Right kidney (tissue), 1 donor: ENCODE measurements around the gene UBL7.

Experiments used
- DNase-seq: peaks from one replicate; pipeline ENCODE4 v3.0.0-alpha.2; 2016

Gene UBL7

DNA sequence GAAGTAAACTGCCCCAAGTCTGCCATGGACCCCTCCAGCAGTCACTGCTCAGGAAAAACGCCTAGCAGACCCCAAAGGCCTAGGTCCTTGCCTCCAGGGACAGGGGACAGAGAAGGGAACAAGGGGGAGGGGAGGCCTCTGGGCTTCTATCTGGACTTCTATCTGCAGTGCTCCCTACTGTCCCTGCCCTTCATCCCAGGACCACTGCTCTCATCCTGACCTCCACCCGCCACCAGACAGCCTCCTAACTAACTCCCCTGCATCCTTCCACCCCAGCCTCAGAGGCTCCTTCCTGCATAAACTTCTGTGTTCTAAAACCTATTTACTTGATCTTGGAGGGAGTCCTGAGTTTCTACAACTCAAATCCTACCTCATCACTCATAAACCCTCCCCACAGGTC lies 52.6 kb downstream of the UBL7 start:
- no peak for DNase-seq

DNA sequence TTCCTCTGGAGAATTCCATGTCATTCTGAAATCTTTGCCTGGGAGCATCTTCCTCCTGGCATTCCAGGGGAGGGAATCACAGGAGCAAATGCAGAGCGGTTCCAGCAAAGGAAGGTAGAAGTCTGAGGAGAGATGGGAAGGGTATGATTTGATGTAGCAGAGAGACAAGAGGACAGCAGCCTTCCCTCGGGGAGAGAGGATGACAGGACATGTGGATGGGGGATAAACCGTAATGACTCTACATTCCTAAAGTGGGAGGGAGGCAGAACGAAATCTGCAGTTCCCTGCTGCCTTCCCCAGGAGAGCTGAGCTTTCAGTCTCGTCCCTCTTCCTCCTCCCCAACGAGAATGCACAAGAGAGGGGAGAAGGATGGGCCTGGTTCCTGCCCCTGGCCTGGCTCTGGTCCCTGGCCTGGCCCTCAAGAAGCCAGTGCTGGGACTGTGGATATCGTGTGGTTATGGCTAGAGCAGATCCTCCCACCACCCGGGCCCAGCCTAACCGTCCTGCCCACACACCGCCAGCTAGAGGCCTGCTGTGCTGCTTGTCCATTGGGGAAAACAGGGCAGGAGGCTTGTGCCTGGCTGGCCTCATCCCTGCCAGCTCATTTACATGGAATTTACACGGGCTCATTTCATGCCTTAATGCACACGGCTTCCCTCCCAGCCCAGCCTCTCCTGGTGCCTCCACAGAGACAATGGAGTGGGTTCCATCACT lies 53.8 kb downstream of the UBL7 start:
- DNase-seq = peak; percentile 63

GRCh38 chr15:74406517-74406916 lies 54.4 kb downstream of the UBL7 start:
- DNase-seq = no peak

GRCh38 chr15:74405823-74406222 lies 55.1 kb downstream of the UBL7 start:
- no peak for DNase-seq

GRCh38 chr15:74403991-74404563 lies 56.9 kb downstream of the UBL7 start:
- no peak for DNase-seq

DNA sequence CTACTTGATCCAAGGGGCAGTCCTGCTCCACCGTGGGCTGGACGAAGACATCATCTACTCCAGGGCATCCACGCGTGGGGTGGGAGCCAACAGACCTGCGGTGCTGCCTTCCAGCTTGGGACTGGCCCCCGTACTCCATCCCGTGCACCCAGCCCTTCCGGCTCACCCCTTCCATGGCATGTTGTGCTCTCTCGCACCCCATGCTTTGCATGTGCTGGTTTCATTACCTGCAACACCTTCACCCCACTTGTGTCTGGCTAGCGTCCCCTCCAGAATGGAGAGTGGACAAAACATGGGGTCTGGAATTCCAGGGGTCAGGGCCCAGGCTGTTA lies 57.4 kb downstream of the UBL7 start:
- no peak for DNase-seq

DNA sequence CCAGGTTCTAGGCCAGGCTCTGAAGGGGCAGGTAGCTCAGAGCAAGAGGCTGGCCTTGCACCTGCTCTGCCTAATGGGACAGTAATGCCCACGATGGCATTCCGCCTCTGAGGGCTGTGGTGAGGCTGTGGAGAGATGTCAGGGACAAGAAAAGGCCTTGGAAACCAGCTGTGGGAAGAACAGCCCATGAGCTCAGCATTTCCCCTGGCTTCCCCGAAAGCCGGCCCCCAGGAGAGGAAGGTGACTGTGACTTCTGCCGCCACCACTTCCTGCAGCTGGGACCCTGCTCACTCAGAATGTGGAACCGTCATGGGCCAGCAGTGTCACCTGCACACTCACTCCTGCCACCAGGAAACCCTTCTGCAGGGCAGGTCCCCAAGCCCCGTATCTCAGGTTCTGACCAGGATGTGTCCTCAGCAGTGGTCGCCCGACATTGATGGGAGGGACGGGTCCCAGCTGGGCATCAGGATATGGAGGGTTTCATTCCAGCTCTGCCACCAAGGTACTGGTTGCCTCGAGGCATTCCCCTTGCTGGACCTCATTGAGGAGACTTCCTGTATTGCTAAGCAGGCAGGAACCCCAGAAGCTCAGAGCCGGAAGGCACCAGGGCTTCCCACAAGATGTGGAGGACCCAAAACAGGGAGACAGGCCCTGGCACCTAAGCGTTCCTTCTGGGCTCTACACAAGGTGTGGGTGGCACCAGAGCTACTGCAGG lies 57.9 kb downstream of the UBL7 start:
- DNase-seq = no peak

DNA sequence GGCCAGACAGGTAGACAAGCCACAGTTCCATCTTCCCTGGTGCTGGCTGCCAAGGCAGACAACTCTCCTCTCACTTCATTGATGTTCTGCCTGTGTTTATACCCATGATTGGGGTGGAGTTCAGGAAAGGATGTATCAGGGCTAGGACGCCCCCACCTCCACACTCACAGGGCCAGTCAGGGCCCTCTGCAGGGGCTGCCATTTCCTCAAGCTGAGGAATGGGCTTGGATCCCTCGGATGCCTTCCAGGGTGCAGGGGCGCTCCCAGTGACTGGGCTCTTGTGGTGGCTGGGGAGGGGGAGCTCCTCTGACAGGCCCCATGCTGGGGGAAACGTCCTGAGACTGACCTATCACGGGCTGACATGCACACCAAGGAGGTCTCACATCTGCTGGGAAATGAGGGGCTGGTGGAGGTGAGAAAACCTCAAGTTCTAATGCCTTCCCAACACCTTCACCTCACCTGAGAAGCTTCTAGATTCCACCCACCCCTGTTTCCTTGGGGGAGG lies 58.6 kb downstream of the UBL7 start:
- no peak for DNase-seq

DNA sequence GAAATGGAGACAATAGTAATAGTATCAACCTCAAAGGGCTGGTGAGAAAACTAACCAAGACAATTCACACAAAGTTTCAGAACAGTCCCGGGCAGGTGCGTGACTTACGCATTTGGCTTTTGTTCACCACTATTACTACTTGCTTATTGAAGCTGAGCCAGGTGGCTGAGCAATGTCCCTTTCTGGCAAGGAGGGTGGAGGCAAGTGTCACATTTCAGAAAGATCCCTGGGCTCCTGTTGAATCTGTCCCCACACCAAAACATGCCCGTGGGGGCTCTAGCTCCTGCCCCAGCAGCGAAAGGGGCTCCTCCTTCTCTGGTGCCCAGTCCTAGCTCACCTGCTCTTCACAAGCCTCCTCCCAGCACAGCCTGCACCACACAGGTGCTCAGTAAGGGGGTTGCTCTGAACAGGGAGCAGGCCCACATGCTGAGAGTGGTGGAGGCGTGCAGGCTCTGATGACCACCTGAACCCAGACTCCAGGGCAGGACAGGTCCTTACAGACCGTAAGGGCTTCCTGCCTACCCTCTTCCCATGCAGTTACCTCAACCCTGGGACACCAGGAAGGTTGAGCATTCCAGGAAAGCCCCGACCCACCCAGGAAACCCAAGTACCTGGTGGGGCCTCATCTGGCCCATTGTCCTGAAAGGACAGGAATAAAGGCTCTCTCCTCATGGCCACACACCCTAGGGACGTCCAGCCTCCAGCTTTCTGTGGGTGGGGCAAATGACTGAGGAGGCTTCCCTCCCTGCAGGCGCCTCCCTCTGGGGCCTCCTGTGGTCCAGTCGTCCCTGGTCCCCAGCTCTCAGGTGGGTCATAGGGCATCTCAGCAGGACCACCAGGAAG lies 59.8 kb downstream of the UBL7 start:
- no peak for DNase-seq

GRCh38 chr15:74400313-74400860 lies 60.6 kb downstream of the UBL7 start:
- DNase-seq = no peak

DNA sequence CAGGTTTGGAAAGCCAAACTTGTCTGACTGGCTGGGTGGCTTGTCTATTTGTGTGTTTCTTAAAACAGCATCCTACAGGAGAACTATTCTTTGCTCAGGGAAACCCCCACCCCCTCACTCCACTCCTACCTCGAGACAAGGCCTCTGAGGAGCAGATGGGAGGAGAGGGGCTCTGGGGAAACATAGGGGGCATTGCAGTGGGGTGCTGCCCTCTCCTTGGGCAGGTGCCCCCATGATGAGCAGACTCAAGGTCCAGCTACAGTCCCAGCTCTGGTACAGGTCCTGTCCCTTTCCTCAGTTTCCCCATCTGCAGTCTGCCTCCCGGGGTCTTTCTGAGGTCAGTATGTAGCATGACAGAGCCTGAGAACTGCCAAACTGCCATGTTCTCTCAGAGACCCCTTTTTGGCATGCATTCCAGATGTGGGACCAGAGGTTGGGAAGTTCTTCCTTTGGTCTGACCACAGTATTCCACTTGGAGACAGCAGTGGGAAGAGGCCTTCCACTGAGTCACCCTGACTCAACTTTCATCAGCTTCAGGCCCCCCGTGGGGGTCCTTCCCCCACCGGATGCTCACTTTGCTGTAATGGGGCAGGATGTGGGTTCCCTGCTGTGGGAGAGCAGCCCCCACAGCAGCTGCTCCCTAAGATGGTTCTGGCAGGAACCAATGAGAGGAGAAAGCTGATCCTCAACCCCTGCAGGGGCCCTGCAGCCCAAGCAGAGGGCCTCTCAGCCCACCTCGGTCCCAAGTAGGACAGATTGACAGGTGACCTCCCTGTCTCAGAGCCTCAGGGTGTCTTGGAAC lies 61.2 kb downstream of the UBL7 start:
- DNase-seq = no peak

DNA sequence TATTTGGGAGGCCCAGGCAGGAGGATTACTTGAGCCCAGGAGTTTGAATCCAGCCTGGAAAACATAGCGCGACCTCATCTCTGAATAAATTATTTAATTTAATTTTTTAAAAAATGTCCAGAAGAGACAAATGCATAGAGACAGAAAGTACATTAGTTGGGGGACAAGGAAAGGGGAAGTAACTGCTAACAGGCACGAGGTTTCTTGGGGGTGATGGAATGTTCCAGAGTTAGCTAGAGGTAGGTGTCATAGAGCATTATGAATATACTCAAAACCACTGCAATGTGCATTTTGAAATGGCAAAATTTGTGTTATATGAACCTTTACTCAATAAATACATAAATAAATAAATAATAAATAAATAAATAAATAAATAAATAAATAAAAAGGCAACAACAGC lies 61.9 kb downstream of the UBL7 start:
- DNase-seq = no peak

- DNase-seq = no peak
Measured at GRCh38 chr15:74398183-74398582, 62.8 kb downstream of the UBL7 start.

DNA sequence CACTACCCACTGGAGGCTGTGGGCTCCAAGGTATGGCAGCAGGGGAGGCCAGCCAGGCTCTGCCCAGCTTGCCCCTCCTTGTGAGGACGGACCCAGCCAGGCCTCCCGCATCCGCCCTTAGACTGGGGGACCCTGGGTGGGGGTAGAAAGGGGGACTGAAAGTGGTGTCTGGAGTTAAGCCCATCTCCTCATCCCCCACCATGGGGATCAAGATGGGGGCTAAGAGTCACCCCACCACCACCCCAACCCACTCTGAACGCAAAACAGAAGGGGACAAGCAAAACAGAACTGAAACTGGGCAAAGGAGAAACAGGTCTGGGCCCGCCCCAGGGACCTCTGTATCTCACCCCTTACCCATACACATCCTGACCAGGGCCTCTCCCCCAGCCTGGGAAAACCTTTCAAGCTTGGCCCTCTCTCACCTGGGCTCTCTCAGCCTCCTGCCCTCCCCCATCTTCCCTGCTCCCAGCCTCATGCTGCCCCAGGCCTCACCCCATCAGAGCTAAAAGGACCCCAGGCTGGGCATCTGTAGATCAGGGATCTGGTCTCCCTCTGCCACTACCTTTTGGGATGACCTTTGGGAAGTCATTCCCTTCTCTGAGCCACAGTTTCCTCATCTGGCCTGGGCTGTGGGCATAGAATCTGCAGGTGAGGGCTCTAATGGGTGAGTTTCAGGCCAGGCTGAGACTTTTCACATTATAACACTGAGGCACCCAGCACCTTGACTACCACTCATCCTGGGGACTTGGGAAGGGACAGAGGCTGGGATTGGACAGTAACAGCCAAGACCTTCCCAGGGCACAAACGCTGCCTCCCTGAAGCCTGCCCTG lies 63.5 kb downstream of the UBL7 start:
- DNase-seq = no peak

- DNase-seq = no peak
Measured at GRCh38 chr15:74396445-74397238, 64.3 kb downstream of the UBL7 start.

GRCh38 chr15:74396146-74396438 lies 64.9 kb downstream of the UBL7 start:
- no peak for DNase-seq
